ENCODE measurements around the gene SGCD.

Gene SGCD

GRCh38 chr5:156515121-156515520 is 188.2 kb downstream of the SGCD start:
- no peak for DNase-seq (ENCODE audit: low spot score)

- no peak for DNase-seq (ENCODE audit: low spot score)
These were observed 188.9 kb downstream of the SGCD start for GRCh38 chr5:156515803-156516360.

GRCh38 chr5:156522651-156523529 is 195.9 kb downstream of the SGCD start:
- no peak for DNase-seq (ENCODE audit: low spot score)

- no peak for DNase-seq (ENCODE audit: low spot score)
These were observed 196.6 kb downstream of the SGCD start for GRCh38 chr5:156523607-156524006.

GRCh38 chr5:156526081-156526925 is 199.3 kb downstream of the SGCD start:
- DNase-seq (ENCODE audit: low spot score): peak; percentile 16

GRCh38 chr5:156527611-156528010 is 200.6 kb downstream of the SGCD start:
- no peak for DNase-seq (ENCODE audit: low spot score)

GRCh38 chr5:156528673-156529072 is 201.7 kb downstream of the SGCD start:
- DNase-seq (ENCODE audit: low spot score): no peak

- DNase-seq (ENCODE audit: low spot score): no peak
These were observed 202.9 kb downstream of the SGCD start for GRCh38 chr5:156529892-156530291.

GRCh38 chr5:156531199-156531598 is 204.2 kb downstream of the SGCD start:
- no peak for DNase-seq (ENCODE audit: low spot score)

GRCh38 chr5:156532921-156533320 is 206.0 kb downstream of the SGCD start:
- DNase-seq (ENCODE audit: low spot score): no peak

GRCh38 chr5:156534085-156534484 is 207.1 kb downstream of the SGCD start:
- DNase-seq (ENCODE audit: low spot score): no peak

GRCh38 chr5:156534906-156535485 is 208.0 kb downstream of the SGCD start:
- no peak for DNase-seq (ENCODE audit: low spot score)

GRCh38 chr5:156540491-156540890 is 213.5 kb downstream of the SGCD start:
- no peak for DNase-seq (ENCODE audit: low spot score)

- no peak for DNase-seq (ENCODE audit: low spot score)
These were observed 214.6 kb downstream of the SGCD start for GRCh38 chr5:156541582-156541981.

GRCh38 chr5:156543348-156544145 is 216.6 kb downstream of the SGCD start:
- DNase-seq (ENCODE audit: low spot score): no peak

GRCh38 chr5:156552855-156553358 is 225.9 kb downstream of the SGCD start:
- DNase-seq (ENCODE audit: low spot score): no peak

GRCh38 chr5:156556666-156557406 is 229.9 kb downstream of the SGCD start:
- peak; percentile 2 for DNase-seq (ENCODE audit: low spot score)

- no peak for DNase-seq (ENCODE audit: low spot score)
These were observed 233.0 kb downstream of the SGCD start for GRCh38 chr5:156560002-156560401.

- no peak for DNase-seq (ENCODE audit: low spot score)
These were observed 234.7 kb downstream of the SGCD start for GRCh38 chr5:156561651-156562050.

- DNase-seq (ENCODE audit: low spot score): no peak
These were observed 243.7 kb downstream of the SGCD start for GRCh38 chr5:156570615-156571014.

- no peak for DNase-seq (ENCODE audit: low spot score)
These were observed 254.8 kb downstream of the SGCD start for GRCh38 chr5:156581725-156582124.
